ENCODE measurements around the gene HPCAL1.

DNA sequence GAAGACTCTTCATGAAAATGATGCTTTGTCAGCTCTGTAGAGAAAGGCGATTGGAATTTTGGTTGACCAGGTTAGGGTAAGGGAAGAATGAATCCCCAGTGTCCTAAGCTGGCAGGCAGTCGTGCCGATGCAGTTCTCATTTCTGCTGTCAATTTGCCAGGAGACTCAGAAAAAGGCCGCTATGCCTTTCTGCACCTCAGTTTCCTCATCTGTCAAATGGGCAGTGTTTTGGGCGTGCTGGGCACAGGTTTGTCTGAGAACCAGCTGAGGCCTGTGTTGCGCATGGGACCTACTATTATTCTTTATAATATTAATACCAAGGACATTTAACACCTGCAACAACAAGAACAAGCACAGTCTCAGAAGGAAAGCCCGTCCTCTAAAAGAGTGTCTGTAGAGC is 50.3 kb downstream of the HPCAL1 start:
- TF ChIP-seq, protein P1, sequence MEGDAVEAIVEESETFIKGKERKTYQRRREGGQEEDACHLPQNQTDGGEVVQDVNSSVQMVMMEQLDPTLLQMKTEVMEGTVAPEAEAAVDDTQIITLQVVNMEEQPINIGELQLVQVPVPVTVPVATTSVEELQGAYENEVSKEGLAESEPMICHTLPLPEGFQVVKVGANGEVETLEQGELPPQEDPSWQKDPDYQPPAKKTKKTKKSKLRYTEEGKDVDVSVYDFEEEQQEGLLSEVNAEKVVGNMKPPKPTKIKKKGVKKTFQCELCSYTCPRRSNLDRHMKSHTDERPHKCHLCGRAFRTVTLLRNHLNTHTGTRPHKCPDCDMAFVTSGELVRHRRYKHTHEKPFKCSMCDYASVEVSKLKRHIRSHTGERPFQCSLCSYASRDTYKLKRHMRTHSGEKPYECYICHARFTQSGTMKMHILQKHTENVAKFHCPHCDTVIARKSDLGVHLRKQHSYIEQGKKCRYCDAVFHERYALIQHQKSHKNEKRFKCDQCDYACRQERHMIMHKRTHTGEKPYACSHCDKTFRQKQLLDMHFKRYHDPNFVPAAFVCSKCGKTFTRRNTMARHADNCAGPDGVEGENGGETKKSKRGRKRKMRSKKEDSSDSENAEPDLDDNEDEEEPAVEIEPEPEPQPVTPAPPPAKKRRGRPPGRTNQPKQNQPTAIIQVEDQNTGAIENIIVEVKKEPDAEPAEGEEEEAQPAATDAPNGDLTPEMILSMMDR (IDR thresholded peaks at IDR 0.05) = no peak
- TF ChIP-seq ZFX (IDR thresholded peaks at IDR 0.05; ENCODE audit: borderline replicate concordance) = no peak

Measured in 22Rv1 (cell line).